Neural progenitor cell (in vitro differentiated cells): ENCODE results near the gene SLC39A13. TPM values are rescaled to one million over a fixed set of nuclear protein-coding genes. Genes with fewer than 3 reads are reported as not detected.

Source experiments
- DNase-seq: peaks from one replicate; pipeline ENCODE4 v3.0.0-alpha.2; 2016; ENCODE audit warnings: low spot score
- H2AFZ ChIP-seq: fragments of 200-600 bp; sonication (generic); replicated peaks from 2 replicates; pipeline ENCODE4 v1.6.1; 2016; ENCODE audit warnings: antibody characterized with exemption
- H3F3A ChIP-seq: fragments of 200-600 bp; sonication (generic); 2 replicates; pipeline ENCODE4 v1.6.1; 2016; ENCODE audit warnings: antibody characterized with exemption, low read depth
- H3K27ac ChIP-seq: fragments of 200-600 bp; sonication (generic); 2 replicates; pipeline ENCODE4 v1.5.1; 2016; ENCODE audit warnings: mild to moderate bottlenecking
- H3K27me3 ChIP-seq: fragments of 200-600 bp; sonication (generic); 2 replicates; pipeline ENCODE4 v1.6.1; 2016; ENCODE audit warnings: mild to moderate bottlenecking, moderate library complexity
- H3K36me3 ChIP-seq: fragments of 200-600 bp; sonication (generic); 2 replicates; pipeline ENCODE4 v1.5.1; 2016
- H3K4me1 ChIP-seq: fragments of 200-600 bp; sonication (generic); 2 replicates; pipeline ENCODE4 v1.6.1; 2016; ENCODE audit warnings: mixed run types
- H3K4me2 ChIP-seq: fragments of 200-600 bp; sonication (generic); 2 replicates; pipeline ENCODE4 v1.6.1; 2016
- H3K4me3 ChIP-seq: fragments of 200-600 bp; sonication (generic); 2 replicates; pipeline ENCODE4 v1.5.1; 2016
- H3K79me2 ChIP-seq: fragments of 200-600 bp; sonication (generic); 2 replicates; pipeline ENCODE4 v1.6.1; 2016; ENCODE audit warnings: low read depth
- H3K9ac ChIP-seq: fragments of 200-600 bp; sonication (generic); 2 replicates; pipeline ENCODE4 v1.6.1; 2016
- H3K9me3 ChIP-seq: fragments of 200-600 bp; sonication (generic); 2 replicates; pipeline ENCODE4 v1.5.1; 2016; ENCODE audit warnings: low read depth
- H4K20me1 ChIP-seq: fragments of 200-600 bp; sonication (generic); 2 replicates; pipeline ENCODE4 v1.6.1; 2016; ENCODE audit warnings: low read depth
- H3K27ac Mint-ChIP-seq: 3 replicates; pipeline ENCODE4 v1.8.0; 2021; ENCODE audit warnings: mixed read lengths
- H3K27me3 Mint-ChIP-seq: 2 replicates; pipeline ENCODE4 v1.8.0; 2022; ENCODE audit warnings: low read depth, mild to moderate bottlenecking, inconsistent platforms, moderate library complexity, mixed read lengths; ENCODE audit not compliant: insufficient read depth
- H3K36me3 Mint-ChIP-seq: 3 replicates; pipeline ENCODE4 v1.8.0; 2021; ENCODE audit warnings: mixed read lengths
- H3K4me1 Mint-ChIP-seq: 3 replicates; pipeline ENCODE4 v1.8.0; 2021; ENCODE audit warnings: mixed read lengths
- H3K4me3 Mint-ChIP-seq: 3 replicates; pipeline ENCODE4 v1.8.0; 2021; ENCODE audit warnings: mild to moderate bottlenecking, moderate library complexity, mixed read lengths
- H3K9me3 Mint-ChIP-seq: 3 replicates; pipeline ENCODE4 v1.8.0; 2020; ENCODE audit warnings: mixed read lengths
- CTCF ChIP-seq: fragments of 200-600 bp; sonication (generic); IDR thresholded peaks from 2 replicates; pipeline ENCODE4 v1.5.1; 2017; ENCODE audit warnings: antibody characterized with exemption, mild to moderate bottlenecking
- EZH2 ChIP-seq: fragments of 200-600 bp; sonication (generic); IDR thresholded peaks from 2 replicates; pipeline ENCODE4 v1.6.1; 2017; ENCODE audit warnings: antibody characterized with exemption, mild to moderate bottlenecking, moderate library complexity
- EZH2phosphoT487 ChIP-seq: fragments of 200-600 bp; sonication (generic); IDR thresholded peaks from 2 replicates; pipeline ENCODE4 v1.6.1; 2017; ENCODE audit warnings: antibody characterized with exemption
- total RNA-seq: library from RNA; depleted of rRNA; stranded (reverse); fragments of >200 nt; gene quantifications from 2 replicates; pipeline ENCODE4 v1.2.3, GENCODE V29; 2015; ENCODE audit warnings: low replicate concordance

Gene SLC39A13
- total RNA-seq, 1 donor from 2014 or later, result 11.3 TPM

GRCh38 chr11:47359586-47359985, 48.8 kb upstream of the SLC39A13 start:
- Histone ChIP-seq H3K27ac (no peak overlapping the region), H3K9me3 (no peaks in the 10 kb centered on the region), H3K9ac (no peak overlapping the region), H3K4me2 (no peak overlapping the region), H4K20me1 (no peaks in the 10 kb centered on the region), H3K4me1 (peaks cover 2% of the 10 kb centered on the region), H3F3A (peaks cover 21% of the 10 kb centered on the region), H3K27me3 (no peaks in the 10 kb centered on the region), H2AFZ (no peak overlapping the region), H3K4me3 (no peak overlapping the region), H3K36me3 (no peaks in the 10 kb centered on the region), H3K79me2 (no peaks in the 10 kb centered on the region)
- no peaks in the 10 kb centered on the region for H3K36me3 Mint-ChIP-seq
- no peaks in the 10 kb centered on the region for H3K9me3 Mint-ChIP-seq
- H3K4me3 Mint-ChIP-seq, result no peak overlapping the region
- TF ChIP-seq CTCF (no peak), EZH2phosphoT487 (no peak), EZH2 (no peak)
- no peak for DNase-seq
- H3K27ac Mint-ChIP-seq, result peak overlapping the region; percentile 73
- peaks cover 3% of the 10 kb centered on the region for H3K4me1 Mint-ChIP-seq
- peaks cover 2% of the 10 kb centered on the region for H3K27me3 Mint-ChIP-seq

- Mint-ChIP-seq H3K27ac (no peak overlapping the region), H3K36me3 (no peaks in the 10 kb centered on the region), H3K27me3 (peaks cover 2% of the 10 kb centered on the region), H3K9me3 (no peaks in the 10 kb centered on the region), H3K4me3 (no peak overlapping the region), H3K4me1 (peaks cover 2% of the 10 kb centered on the region)
- TF ChIP-seq CTCF (no peak), EZH2 (no peak), EZH2phosphoT487 (no peak)
- no peaks in the 10 kb centered on the region for H3K79me2 ChIP-seq
- peaks cover 21% of the 10 kb centered on the region for H3F3A ChIP-seq
- no peaks in the 10 kb centered on the region for H3K9me3 ChIP-seq
- no peaks in the 10 kb centered on the region for H3K4me1 ChIP-seq
- H3K4me3 ChIP-seq, result no peak overlapping the region
- H2AFZ ChIP-seq, result no peak overlapping the region
- no peak overlapping the region for H3K4me2 ChIP-seq
- H4K20me1 ChIP-seq, result no peaks in the 10 kb centered on the region
- no peaks in the 10 kb centered on the region for H3K27me3 ChIP-seq
- no peak for DNase-seq
- H3K36me3 ChIP-seq, result no peaks in the 10 kb centered on the region
- no peak overlapping the region for H3K27ac ChIP-seq
- H3K9ac ChIP-seq, result no peak overlapping the region
These were observed 48.0 kb upstream of the SLC39A13 start for GRCh38 chr11:47360341-47360740.

GRCh38 chr11:47361419-47361818, 47.0 kb upstream of the SLC39A13 start:
- H2AFZ ChIP-seq, result no peak overlapping the region
- Mint-ChIP-seq H3K36me3 (no peaks in the 10 kb centered on the region), H3K4me1 (peaks cover 2% of the 10 kb centered on the region), H3K9me3 (no peaks in the 10 kb centered on the region), H3K27ac (no peak overlapping the region), H3K27me3 (peaks cover 7% of the 10 kb centered on the region), H3K4me3 (no peak overlapping the region)
- no peak for TF ChIP-seq CTCF
- no peak for TF ChIP-seq EZH2
- TF ChIP-seq EZH2phosphoT487, result no peak
- H3K4me2 ChIP-seq, result no peak overlapping the region
- no peaks in the 10 kb centered on the region for H3K9me3 ChIP-seq
- no peaks in the 10 kb centered on the region for H4K20me1 ChIP-seq
- no peak for DNase-seq
- H3F3A ChIP-seq, result peaks cover 13% of the 10 kb centered on the region
- H3K4me1 ChIP-seq, result no peaks in the 10 kb centered on the region
- no peak overlapping the region for H3K4me3 ChIP-seq
- no peaks in the 10 kb centered on the region for H3K27me3 ChIP-seq
- no peak overlapping the region for H3K27ac ChIP-seq
- no peaks in the 10 kb centered on the region for H3K36me3 ChIP-seq
- no peaks in the 10 kb centered on the region for H3K79me2 ChIP-seq
- H3K9ac ChIP-seq, result no peak overlapping the region
